Testis (tissue), 3 donors: ENCODE results near the gene ZFR2. TPM values are rescaled to one million over a fixed set of nuclear protein-coding genes. Genes with fewer than 3 reads are reported as not detected.

Source experiments
- DNase-seq: peaks from one replicate; pipeline ENCODE4 v3.0.0-alpha.2; 2019
- H3K27ac ChIP-seq, 2 donors: fragments of 200-600 bp; sonication (generic); one replicate each; pipeline ENCODE4 v1.5.1; 2019
- H3K27me3 ChIP-seq: fragments of 200-600 bp; sonication (generic); one replicate; pipeline ENCODE4 v1.5.1; 2019
- H3K36me3 ChIP-seq: fragments of 200-600 bp; sonication (generic); one replicate; pipeline ENCODE4 v1.5.1; 2017; ENCODE audit warnings: low read depth; ENCODE audit errors: missing control alignments
- H3K4me1 ChIP-seq: fragments of 200-600 bp; sonication (generic); one replicate; pipeline ENCODE4 v1.5.1; 2019
- H3K4me3 ChIP-seq, 2 donors: fragments of 200-600 bp; sonication (generic); one replicate each; pipeline ENCODE4 v1.5.1; 2017 to 2019
- H3K9me3 ChIP-seq: fragments of 200-600 bp; sonication (generic); one replicate; pipeline ENCODE4 v1.5.1; 2017
- CTCF ChIP-seq, 3 experiments: fragments of 450-650 bp in 2 of 3; fragments of 200-600 bp in 1 of 3; sonication (generic) in 1 of 3; IDR thresholded peaks; one replicate each; pipeline ENCODE4 v1.5.1; 2016 to 2019; ENCODE audit warnings: antibody characterized with exemption in 3 of 3, mild to moderate bottlenecking in 2 of 3, moderate library complexity in 1 of 3
- POLR2A ChIP-seq: fragments of 450-650 bp; IDR thresholded peaks from one replicate; pipeline ENCODE4 v1.6.1; 2017; ENCODE audit warnings: antibody characterized with exemption, mild to moderate bottlenecking, moderate library complexity
- WGBS, 2 donors: methylation state at CpG; one replicate each; pipeline ENCODE4 v1.1.5; 2018; 5-methylcytosine and 5-hydroxymethylcytosine counted together
- intact Hi-C: fragments of 100-400 bp; cut with DNase I; formaldehyde crosslinking; loops from one replicate; pipeline ENCODE4 v1.15.1; 2023; ENCODE audit warnings: low total_unique reads
- polyA plus RNA-seq: library from polyadenylated mRNA; stranded (reverse); fragments of 350-450 nt; fragmentation: Illumina TruSeq; extraction: RNeasy Lipid Tissue Mini Kit (QIAGEN cat#74804); gene quantifications from one replicate; pipeline ENCODE4 v1.2.3, GENCODE V29; 2014; ENCODE audit warnings: low read depth, low replicate concordance; ENCODE audit not compliant: insufficient read depth
- total RNA-seq, 2 donors: library from RNA; depleted of rRNA; stranded (reverse); fragments of >200 nt; gene quantifications; one replicate each; pipeline ENCODE4 v1.2.3, GENCODE V29; 2016

ZFR2 gene
- total and polyA plus RNA-seq, 3 donors from 2014 or later = 23.4 to 35.0 (median 34.1) TPM

GRCh38 chr19:3893509-3894179 lies 24.8 kb upstream of the ZFR2 start:
- peaks cover 8% of the 10 kb centered on the region for H3K4me1 ChIP-seq
- peak; percentile 55 for DNase-seq
- no peaks in the 10 kb centered on the region for H3K36me3 ChIP-seq
- intact Hi-C loops = no loop called here
- no peaks in the 10 kb centered on the region for H3K27me3 ChIP-seq
- TF ChIP-seq POLR2A = no peak
- TF ChIP-seq CTCF (IDR thresholded peaks at IDR 0.05) = no peak
- 38 to 56% methylated on average over 9 to 12 of the region's 12 CpGs for WGBS, 2 donors
- no peak overlapping the region for H3K27ac ChIP-seq
- H3K9me3 ChIP-seq = no peaks in the 10 kb centered on the region
- no peak overlapping the region for H3K4me3 ChIP-seq

DNA sequence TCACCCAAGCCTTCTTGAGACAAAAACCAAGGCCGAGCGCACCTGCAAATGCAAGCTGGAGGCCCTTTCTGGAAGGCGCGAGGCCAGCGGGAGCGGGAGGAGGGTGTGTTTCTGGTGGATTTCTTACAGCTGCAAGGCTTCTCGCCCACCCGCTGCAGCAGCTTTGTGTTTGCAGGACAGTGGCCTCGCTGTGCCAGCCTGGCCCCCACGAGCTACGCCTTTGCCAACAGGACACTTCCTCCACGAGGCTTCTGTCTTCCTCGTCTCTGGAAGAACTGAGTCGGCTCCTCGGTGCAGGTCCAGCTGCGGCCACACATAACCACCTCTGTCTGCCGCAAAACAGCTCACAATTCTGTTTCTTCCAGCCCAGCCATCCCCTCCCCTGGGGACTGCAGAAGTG lies 21.8 kb upstream of the ZFR2 start:
- TF ChIP-seq CTCF (IDR thresholded peaks at IDR 0.05) (no peak), POLR2A (no peak)
- 84 to 98% methylated on average over 6 to 17 of the region's 17 CpGs for WGBS, 2 donors
- Histone ChIP-seq H3K36me3 (no peaks in the 10 kb centered on the region), H3K27me3 (no peaks in the 10 kb centered on the region), H3K4me3 (no peak overlapping the region), H3K9me3 (no peaks in the 10 kb centered on the region), H3K4me1 (peaks cover 8% of the 10 kb centered on the region), H3K27ac (no peak overlapping the region)
- intact Hi-C loops = no loop called here
- no peak for DNase-seq

- Histone ChIP-seq H3K9me3 (no peaks in the 10 kb centered on the region), H3K36me3 (no peaks in the 10 kb centered on the region), H3K4me3 (no peak overlapping the region), H3K4me1 (no peaks in the 10 kb centered on the region), H3K27me3 (no peaks in the 10 kb centered on the region), H3K27ac (no peak overlapping the region)
- no peak for DNase-seq
- TF ChIP-seq CTCF (IDR thresholded peaks at IDR 0.05) (no peak), POLR2A (no peak)
- intact Hi-C loops = no loop called here
- 16% methylated on average over 4 to 6 of the region's 6 CpGs for WGBS, 2 donors
These were observed 13.2 kb upstream of the ZFR2 start for GRCh38 chr19:3882041-3882384.

DNA sequence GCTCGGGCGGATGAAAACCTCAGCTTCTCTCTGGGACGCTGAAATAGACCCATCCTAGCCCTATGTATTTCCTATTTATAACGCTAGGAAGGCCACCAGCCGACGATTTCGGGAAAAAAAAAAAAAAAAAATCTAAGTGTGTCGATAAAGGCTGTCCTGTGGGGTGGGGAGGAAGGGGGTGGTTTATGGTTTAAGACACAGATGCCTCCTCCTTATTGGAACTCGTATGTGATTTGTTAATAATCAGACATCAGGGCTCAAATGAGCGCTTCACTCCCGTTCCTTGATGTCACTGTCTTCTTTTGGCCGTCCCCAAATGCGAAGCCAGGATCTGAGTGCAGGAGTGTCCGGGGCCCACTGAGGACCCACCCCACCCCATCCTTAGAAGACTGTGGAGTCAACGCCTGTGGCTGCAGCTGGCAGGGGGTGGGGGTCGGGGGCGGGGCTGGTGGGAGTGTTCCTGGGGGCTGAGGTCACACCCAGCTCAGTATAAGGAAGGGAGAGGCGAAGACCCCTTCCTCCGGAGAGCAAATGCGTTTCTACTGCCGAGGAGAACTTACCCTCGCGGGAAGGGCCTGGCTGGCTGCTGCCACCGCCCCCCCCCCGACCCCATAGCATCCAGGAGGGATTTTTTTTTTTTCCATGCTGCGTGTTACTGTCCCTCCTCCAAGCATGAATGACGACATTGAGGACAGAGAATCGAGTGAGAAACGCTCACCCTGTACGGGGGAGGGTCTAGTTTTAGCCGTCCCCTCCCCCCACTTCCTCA lies 12.6 kb upstream of the ZFR2 start:
- Histone ChIP-seq H3K27me3 (no peaks in the 10 kb centered on the region), H3K4me1 (no peaks in the 10 kb centered on the region), H3K9me3 (no peaks in the 10 kb centered on the region), H3K27ac (no peak overlapping the region), H3K4me3 (no peak overlapping the region), H3K36me3 (no peaks in the 10 kb centered on the region)
- WGBS, 2 donors = 1 to 2% methylated on average over 28 to 31 of the region's 31 CpGs
- DNase-seq = no peak
- TF ChIP-seq POLR2A (no peak), CTCF (IDR thresholded peaks at IDR 0.05) (no peak)
- intact Hi-C loops = no loop called here
